GM18861 (cell line): ENCODE measurements around the gene CFC1B.
A peak's percentile ranks its signal among the peaks of the same experiment; 100 is the strongest.
"Not testable (repeated sequence)": the region's sequence is repeated elsewhere in the genome, so short reads cannot be mapped to it uniquely, and the experiment has no call there.

Experiments
- ATAC-seq: cut with Tn5 transposase; IDR thresholded peaks from one replicate; pipeline ENCODE4 v1.9.1; 2021; ENCODE audit not compliant: unreplicated experiment

CFC1B gene

DNA sequence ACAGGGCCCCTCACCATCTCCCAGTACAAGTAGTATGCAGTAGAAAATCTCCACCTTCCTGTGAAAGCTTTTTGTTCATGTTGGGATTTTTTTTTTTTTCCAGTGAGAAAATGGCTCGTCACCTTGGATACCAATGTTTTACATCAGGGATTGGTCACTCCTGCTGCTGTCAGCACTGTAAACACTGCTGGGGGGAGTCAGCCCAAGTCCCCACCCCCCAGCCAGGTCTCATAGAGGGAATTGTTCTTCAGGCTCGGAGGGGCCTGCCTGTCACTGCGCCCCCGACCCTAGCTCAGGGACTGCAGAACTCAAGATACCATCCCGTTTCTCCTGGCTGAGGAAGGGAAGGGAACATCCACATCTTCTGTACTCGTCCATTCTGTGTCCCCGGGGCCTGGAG is at the start of gene CFC1B:
Gene CFC1B, plus strand, starts transcription at position 231 of the 400 bp plus-strand sequence. CDS start 263 bp downstream, outside the sequence.
- ATAC-seq: not testable (repeated sequence)

DNA sequence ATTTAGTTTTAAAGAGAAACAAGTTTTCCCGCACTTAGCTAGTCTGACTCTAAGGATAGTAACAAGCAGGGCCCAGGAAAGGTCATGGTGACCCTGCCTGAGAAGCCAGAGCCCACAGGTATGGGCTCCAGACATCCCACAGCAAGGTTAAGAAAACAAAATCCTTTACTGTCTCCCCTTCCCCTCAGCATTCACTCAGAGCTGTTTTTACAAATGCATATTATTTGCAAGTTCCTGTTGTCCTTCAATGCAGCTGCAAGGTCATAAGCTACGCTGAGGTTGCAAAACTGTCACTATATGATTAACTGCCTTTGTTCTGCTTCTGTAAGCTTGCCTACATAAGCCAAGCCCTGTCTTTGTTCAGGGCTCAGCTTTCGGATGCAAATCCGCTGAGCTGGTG is 29.9 kb upstream of the CFC1B start:
- not testable (repeated sequence) for ATAC-seq

DNA sequence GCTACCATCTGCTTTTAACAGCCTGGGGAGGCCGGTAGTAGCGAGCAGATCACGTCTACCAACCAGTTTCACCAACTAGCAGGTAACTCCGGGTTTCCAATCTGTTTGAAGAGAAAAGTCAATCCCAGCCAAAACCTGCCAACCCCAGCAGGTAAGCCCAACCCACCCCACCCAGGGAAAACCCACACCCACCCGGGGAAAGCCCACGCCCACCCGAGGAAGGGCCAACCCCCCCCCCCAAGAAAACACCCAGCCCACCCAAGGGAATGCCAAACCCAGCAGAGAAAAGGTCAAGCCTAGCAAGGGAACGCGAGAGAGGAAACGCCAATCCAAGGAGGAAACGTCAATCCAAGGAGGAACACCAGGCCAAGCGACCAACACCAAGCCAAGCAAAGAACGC is 11.8 kb upstream of the CFC1B start, which contains the start of gene POTEI:
Gene POTEI, minus strand, starts transcription at position 101 of the 400 bp plus-strand sequence. Its CDS starts 93 bp downstream, at position 8.
- not testable (repeated sequence) for ATAC-seq

DNA sequence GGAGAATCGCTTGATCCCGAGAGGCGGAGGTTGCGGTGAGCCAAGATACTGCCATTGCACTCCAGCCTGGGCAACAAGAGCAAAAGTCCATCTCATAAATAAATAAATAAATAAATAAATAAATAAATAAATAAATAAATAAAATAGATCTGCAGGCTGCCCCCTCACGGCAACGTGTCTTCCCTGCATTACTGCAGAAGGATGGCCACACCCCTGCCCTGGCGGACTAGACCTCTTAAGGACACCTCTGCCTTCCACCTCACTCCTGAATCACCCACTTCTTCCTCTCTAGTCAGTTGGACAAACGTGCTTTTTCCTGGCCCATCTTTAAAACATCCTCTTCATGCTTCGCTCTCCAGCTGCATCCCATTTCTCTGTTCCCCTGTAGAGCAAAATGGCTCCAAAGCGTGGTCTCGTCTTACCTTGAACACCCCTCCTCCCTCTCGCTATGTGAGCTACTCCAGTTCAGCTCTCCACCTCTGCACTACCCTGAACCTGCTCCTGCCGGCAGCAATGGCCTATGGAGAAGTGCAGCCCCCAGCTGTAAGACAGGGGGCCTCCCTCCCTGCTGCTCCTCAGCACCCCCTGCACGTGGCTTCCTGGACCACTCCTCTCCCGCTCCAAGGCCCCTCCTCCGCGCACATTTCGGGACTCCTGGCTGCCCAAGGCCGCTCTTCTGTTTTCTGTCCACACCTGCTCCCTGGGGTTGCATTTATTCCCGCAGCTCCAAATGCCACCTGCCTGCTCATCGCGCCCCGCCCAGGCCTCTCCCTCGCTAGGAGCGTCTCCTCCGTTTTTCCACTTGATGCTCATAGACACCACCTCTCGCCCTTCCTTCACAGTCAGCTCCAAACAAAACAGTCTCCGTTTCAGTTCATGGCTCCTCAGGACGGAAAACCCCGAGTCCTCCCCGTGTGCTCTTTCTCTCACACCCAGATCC is 9.9 kb upstream of the CFC1B start:
- ATAC-seq: not testable (repeated sequence)

DNA sequence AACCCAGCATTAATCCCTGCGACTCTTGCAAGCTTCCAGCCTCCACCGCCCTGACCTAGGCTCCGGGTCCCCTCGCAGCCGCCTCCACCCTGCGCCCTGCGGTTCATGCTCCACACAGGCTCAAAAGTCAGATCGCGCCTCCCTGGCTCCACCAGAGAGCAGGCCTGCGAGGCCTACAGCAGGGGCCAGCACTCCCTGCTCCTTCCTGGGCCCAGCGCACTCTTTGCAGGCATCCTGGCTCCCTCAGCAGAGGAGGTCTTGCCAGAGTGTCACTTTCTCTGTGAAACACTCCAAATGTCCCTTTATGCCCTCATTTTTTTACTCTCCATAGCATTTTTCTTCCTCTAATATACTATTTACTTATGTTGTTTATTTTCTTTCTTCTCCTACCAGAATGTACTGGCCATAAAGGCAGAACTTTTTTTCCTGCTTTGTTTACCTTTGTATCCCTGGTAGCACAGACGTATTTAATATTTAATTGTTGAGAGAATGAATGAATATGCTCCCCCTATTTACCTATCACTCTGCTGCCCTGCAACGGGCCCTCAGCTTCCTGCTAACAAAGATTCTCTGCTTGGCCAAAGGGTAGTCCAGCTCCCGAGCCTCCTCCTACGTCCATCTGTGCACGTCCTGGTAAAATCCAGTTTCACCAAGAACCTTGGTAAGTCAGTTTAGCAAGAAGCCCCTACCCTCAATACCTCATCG is 9.1 kb upstream of the CFC1B start:
- ATAC-seq: not testable (repeated sequence)

DNA sequence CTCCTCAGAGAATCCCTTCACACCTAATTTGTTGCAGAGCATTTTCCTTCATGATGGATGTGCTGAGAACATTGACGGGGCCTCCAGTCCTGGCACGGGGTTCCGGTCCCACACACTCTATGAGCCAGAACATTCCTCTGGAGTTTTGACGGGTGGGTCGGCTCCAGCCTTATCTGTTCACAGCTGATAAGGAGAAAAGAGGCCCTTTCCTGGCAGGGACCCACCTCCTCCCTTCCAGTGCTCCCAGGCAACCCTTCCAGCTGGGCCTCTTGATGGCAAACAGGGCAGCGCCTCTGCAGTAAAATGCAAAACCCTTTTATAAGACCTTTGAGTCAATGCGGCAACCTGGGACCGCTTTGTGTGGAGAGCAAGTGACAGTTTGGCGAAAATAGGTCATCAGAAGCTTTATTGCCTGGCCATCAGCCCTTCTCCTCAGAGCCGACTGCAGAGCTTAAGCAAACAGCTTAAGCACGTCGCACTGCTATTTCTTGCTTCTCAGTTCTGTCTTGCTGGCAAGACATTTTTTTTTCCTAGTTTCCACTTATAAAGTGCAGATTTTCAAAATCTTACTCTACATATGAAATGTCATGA is 2.4 kb upstream of the CFC1B start:
- not testable (repeated sequence) for ATAC-seq

DNA sequence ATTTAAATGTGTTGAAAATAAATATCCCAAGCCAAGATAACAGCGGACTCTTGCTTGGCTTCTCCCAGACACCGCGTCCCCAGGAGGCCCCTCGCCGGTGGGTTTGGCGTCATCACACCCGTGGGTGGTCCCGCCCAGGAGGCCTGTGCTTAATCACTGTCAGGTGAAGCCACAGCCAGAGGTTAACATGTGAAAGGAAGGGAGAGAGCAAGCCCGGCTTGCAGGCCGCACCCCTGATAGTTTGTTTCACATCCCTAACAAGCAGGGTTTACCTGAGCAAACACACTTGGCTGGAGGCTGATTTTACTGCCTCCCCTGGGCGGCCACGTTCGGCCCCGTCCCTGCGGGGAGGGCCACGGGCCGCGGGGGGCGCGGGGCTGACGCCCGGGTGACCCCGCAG is 1.4 kb downstream of the CFC1B start:
- not testable (repeated sequence) for ATAC-seq

DNA sequence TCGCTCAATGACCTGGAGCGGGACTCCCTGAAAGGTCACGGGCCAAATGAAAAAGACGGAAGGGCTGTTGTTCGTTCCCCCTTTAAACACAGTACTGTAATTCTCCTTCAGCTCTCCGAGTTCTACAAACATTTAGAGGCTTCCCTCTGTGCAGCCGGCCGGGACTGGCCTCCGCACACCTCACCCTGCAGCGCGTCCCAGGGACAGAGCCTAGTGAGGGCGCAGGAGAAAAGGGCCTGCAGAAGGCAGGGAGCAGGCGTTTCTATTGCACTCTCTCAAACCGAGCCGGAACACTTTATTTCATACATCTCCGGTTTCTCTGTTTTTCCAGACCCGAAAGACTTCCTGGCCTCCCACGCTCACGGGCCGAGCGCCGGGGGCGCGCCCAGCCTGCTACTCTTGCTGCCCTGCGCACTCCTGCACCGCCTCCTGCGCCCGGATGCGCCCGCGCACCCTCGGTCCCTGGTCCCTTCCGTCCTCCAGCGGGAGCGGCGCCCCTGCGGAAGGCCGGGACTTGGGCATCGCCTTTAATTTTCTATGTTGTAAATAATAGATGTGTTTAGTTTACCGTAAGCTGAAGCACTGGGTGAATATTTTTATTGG is 6.4 kb downstream of the CFC1B start:
- ATAC-seq: not testable (repeated sequence)

DNA sequence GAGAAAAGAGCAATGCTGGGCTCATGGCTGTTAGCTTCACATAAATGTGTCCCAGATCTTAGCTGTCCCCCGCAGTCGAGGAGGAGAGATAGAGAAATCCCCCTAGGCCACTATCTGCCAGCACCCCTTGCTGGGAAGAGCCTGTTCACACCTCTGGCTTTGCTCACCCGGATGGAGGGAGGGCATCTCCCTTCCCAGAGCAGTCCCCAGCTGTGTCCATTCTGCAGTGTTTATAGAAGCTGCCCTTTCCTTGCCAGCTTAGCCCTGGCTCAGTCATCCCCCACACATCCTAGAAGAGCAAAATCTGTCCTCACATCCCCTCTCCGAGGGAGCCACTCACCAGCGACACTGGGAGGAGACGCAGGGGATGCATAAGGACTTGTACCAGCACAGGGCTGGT is 8.5 kb downstream of the CFC1B start:
- not testable (repeated sequence) for ATAC-seq

DNA sequence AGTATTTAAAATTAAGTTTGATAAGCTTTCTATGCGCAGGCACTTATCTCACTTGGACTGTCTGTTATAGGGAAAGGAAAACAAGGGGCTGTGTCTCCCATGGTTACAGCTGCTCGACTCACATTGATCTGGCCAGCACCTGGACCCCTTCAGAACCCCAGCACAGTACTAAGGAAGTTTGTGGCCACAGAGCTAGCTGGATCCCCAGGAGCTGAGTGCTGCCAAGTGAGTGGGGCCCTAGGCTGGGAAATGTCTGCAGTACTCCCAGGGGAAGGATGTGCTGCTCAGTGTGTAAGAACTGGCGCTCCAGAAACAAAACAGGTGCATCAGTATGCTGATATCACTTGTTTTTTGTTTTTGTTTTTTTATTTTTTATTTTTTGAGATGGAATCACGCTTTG is 9.2 kb downstream of the CFC1B start:
- not testable (repeated sequence) for ATAC-seq

DNA sequence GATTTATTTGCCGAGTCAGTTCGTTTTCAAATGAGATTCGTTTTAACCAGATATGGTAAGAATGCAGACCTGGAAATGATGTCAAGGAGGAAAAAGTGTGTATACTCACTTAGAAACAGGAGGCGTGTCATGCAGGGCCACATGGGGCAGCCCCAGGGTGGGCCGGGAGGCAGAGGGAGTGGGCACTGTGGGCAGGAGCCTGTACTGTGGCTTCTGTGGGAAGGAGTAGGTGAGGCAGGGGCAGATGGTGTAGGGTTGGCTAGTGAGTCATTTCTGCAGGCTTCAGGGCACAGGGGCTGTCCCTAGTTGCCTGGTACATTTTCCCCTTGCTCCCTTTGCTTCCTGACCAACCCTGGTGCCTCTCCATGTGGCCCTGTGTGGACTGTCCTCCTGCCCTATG is 10.2 kb downstream of the CFC1B start:
- ATAC-seq: peak; percentile 81

DNA sequence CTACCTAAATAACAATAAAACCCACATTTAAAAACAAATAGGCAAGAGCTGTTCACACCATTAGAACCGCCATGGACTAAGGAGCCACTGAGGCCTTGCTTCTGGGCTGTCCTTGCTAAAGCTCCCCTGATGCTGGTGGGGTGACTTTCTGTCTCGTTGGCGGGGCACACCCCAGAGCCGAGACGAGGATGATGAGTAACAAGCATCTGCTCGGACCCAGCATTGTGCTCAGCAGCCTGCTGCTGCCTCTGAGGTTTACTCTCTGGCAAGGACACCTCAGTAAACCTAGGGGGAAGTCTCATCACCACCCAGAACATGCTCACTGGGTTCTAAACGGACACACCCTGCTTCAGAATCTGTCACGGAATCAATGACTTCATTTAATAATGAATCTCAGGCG is 10.7 kb downstream of the CFC1B start:
- peak; percentile 41 for ATAC-seq

DNA sequence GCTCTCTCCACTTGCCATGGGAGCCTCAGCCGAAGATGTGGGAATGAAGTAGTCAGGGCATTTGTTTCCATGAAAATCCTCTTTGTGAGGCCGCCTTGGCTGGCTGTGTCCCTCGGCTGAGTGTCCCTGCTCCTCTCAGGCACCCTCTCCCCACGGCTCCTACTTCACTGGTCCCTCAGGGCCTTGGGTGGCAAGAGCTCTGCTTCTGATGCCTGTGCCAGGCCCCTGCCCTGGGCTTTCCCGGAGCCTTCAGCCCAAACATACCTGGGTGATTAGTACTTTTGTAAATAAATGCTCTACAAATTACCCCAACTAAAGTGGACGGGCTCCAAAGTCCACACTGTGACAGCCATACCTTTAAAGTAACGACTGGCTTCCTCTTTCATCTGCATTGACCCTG is 15.6 kb downstream of the CFC1B start:
- ATAC-seq: not testable (repeated sequence)

DNA sequence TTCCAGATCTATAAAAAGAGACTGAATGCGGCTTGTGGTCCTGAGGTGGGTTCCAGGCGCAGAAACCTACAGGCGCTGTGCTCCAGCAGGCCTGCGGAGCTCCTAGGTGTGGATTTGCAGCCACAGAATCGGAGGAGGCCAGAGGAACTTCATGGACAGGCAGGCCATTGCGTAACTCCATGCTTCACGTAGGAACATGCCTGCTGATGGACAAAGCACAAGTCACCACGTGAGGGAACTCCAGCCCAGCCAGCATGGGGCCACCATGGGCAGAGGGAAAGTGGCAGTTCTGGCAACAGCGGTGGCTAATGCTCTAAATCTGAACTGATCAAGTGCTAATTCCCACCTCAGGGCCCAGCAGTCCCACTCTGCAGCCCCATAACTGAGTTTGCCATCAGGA is 17.2 kb downstream of the CFC1B start:
- ATAC-seq: not testable (repeated sequence)

DNA sequence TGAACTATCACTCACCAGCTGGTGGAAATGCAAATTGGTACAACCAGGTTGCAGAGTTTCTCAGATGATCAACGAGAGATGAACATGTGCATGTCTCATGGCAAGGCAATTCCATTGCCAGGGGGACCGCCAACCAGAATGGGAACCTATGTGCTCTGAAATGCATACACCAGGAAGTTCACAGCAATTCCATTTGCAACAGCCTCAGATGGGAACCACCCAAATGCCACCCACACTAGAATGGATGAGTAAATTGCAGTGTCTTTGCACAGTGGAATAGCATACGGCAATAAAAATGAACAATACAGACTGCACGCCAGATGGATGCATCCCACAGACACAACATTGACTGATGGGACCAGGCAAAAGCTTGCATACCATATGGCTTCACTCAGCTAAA is 21.8 kb downstream of the CFC1B start:
- ATAC-seq: not testable (repeated sequence)

DNA sequence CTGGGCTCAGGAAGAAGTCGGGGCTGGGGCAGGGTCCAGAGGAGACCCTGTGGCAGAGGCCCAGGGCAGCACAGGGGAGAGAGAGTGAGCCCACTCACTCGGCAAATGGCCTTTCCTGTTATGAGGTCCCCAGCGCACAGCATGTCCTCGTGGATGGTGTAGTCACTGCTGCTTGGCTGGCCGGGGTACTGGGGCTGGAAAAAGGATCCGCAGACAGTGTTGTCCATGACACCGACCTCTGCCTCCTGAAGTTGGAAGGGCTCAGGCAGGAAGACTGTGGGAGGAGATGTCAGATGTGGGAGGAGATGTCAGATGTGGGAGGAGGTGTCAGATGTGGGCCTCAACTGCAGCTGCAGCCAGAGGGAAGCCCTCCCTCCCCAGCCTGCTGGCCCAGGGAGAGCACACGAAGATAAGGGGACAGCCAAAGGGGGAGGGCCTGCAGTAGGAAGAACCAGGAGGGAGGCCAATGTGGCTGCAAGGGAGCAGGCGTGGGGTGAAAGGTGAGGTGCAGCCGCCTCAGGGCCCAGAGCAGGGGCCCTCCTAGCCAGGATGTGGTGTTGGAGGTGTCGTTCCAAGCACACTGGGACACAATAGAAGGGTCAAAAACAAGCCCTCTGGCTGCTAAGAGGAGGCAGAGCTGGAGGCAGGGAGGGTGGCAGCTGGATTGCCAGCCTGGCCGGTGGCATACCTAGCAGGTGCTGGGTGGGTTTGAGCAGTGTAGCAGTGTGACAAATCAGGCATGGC is 22.9 kb downstream of the CFC1B start:
- not testable (repeated sequence) for ATAC-seq

DNA sequence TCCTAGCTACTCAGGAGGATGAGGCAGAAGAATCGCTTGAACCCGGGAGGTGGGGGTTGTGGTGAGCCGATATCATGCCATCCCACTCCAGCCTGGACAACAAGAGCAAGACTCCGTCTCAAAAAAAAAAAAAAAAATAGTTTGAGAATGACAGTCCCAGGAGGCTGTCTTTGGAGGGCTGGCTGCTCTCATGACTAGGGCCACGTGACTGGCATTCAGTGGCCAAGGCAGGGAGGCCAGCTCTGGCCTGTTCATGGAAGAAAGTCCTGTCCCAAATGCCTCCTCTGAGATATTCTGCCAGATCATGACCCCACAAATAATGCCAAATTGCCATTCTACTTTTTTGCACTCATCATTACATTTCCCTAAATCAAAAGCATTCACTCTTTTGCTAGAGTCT is 24.0 kb downstream of the CFC1B start:
- not testable (repeated sequence) for ATAC-seq

DNA sequence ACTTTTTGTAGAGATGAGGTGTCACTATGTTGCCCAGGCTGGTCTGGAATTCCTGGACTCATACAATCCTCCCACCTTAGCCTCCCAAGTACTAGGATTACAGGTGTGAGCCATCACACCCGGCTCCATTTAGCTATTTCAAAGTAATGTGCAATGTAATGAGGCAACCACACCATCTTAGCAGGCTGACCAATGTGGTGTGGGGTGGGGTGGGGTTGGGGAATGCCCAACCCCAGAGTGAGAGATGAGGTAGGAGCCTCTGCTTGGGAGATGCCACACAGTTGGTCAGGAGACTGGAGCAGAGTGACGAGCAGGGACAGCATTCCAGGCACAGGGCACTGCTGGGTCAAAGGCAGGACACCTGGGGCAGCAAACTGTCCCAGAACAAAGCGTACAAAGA is 27.4 kb downstream of the CFC1B start:
- not testable (repeated sequence) for ATAC-seq

DNA sequence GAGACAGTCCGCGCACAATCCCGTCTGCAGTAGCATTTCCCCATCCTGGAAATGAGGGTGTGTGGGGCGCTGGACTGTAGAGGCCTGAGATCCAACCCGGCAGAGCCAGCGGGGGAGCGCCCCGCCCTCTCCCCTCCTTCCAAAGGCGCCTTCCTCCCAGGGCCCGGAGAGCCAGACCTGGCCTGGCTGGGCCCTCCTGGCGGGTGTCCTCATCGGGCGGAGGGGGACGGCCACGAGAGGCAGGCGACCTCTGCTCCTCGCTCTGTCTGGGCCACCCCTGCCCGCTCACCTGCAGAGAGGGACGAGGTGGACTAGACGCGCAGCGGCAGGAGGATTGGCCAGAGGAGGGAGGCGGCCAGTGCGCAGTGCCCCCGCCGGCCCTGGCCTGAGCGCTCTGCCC is 28.5 kb downstream of the CFC1B start:
- not testable (repeated sequence) for ATAC-seq

DNA sequence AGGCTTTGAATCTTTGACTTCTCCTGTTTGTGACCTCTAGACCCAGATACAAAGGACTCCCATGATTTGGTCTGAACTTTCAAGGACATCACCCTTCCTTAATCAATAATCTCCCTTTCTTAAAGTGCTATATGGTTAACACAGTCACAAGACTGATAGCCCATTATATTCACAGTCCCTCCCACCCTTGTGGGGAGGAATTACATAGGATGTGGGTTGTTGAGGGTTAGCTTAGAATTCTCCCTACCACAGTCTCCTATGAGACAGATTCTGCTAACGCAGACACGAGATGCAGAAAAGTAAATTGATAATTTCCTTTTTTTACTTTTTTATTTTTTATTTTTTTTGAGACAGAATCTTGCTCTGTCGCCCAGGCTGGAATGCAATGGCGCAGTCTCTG is 33.2 kb downstream of the CFC1B start:
- not testable (repeated sequence) for ATAC-seq
